Neural crest cell (in vitro differentiated cells): ENCODE results near the gene FARP2. TPM values are rescaled to one million over a fixed set of nuclear protein-coding genes. Genes with fewer than 3 reads are reported as not detected.
A peak's percentile ranks its signal among the peaks of the same experiment; 100 is the strongest.

ENCODE experiments used
- DNase-seq: peaks from one replicate; pipeline ENCODE4 v3.0.0; 2021; ENCODE audit warnings: low read depth, mixed read lengths, low spot score
- H3K27ac Mint-ChIP-seq: one replicate; pipeline ENCODE4 v1.8.0; 2021; ENCODE audit warnings: mild to moderate bottlenecking, mixed read lengths; ENCODE audit not compliant: unreplicated experiment
- H3K27me3 Mint-ChIP-seq: 2 replicates; pipeline ENCODE4 v1.8.0; 2021; ENCODE audit warnings: low read depth, mild to moderate bottlenecking, mixed read lengths
- H3K36me3 Mint-ChIP-seq: 2 replicates; pipeline ENCODE4 v1.8.0; 2021; ENCODE audit warnings: low read depth, mild to moderate bottlenecking, mixed read lengths
- H3K4me1 Mint-ChIP-seq: 2 replicates; pipeline ENCODE4 v1.8.0; 2021; ENCODE audit warnings: mixed read lengths
- H3K4me3 Mint-ChIP-seq: one replicate; pipeline ENCODE4 v1.8.0; 2021; ENCODE audit warnings: mild to moderate bottlenecking, mixed read lengths
- H3K9me3 Mint-ChIP-seq: 2 replicates; pipeline ENCODE4 v1.8.0; 2021; ENCODE audit warnings: mixed read lengths
- CTCF ChIP-seq: fragments of 200-600 bp; sonication (generic); conservative IDR thresholded peaks from 2 replicates; pipeline ENCODE4 v1.5.0; 2021; ENCODE audit warnings: antibody characterized with exemption, mild to moderate bottlenecking
- total RNA-seq: library from RNA; stranded (reverse); gene quantifications from 2 replicates; pipeline ENCODE4 v1.2.1, GENCODE V29; 2021

FARP2 gene
- total RNA-seq, 1 donor from 2014 or later: 36.1 TPM

GRCh38 chr2:241460631-241461030, 104.5 kb downstream of the FARP2 start:
- H3K27me3 Mint-ChIP-seq: no peaks in the 10 kb centered on the region
- no peaks in the 10 kb centered on the region for H3K36me3 Mint-ChIP-seq
- TF ChIP-seq CTCF: no peak
- H3K9me3 Mint-ChIP-seq: no peaks in the 10 kb centered on the region
- no peak for DNase-seq
- H3K27ac Mint-ChIP-seq: no peak overlapping the region
- H3K4me3 Mint-ChIP-seq: no peak overlapping the region
- H3K4me1 Mint-ChIP-seq: peaks cover 17% of the 10 kb centered on the region

GRCh38 chr2:241461693-241462677, 105.9 kb downstream of the FARP2 start:
- no peak overlapping the region for H3K4me3 Mint-ChIP-seq
- H3K27ac Mint-ChIP-seq: peak overlapping the region; percentile 78
- H3K27me3 Mint-ChIP-seq: no peaks in the 10 kb centered on the region

GRCh38 chr2:241463276-241464135, 107.4 kb downstream of the FARP2 start:
- no peak for TF ChIP-seq CTCF
- no peaks in the 10 kb centered on the region for H3K36me3 Mint-ChIP-seq
- H3K4me3 Mint-ChIP-seq: peak overlapping the region; percentile 6
- peaks cover 17% of the 10 kb centered on the region for H3K4me1 Mint-ChIP-seq
- no peaks in the 10 kb centered on the region for H3K9me3 Mint-ChIP-seq
- no peak overlapping the region for H3K27ac Mint-ChIP-seq
- no peak for DNase-seq
- no peaks in the 10 kb centered on the region for H3K27me3 Mint-ChIP-seq

More at GRCh38 chr2:241461693-241462677, 105.9 kb downstream of the FARP2 start:
- no peak for TF ChIP-seq CTCF
- no peaks in the 10 kb centered on the region for H3K36me3 Mint-ChIP-seq
- H3K9me3 Mint-ChIP-seq: no peaks in the 10 kb centered on the region
- DNase-seq: no peak
- peaks cover 17% of the 10 kb centered on the region for H3K4me1 Mint-ChIP-seq

GRCh38 chr2:241465543-241465942, 109.5 kb downstream of the FARP2 start:
- Mint-ChIP-seq H3K27ac (no peak overlapping the region), H3K36me3 (no peaks in the 10 kb centered on the region), H3K9me3 (no peaks in the 10 kb centered on the region), H3K27me3 (no peaks in the 10 kb centered on the region), H3K4me3 (no peak overlapping the region), H3K4me1 (peaks cover 17% of the 10 kb centered on the region)
- DNase-seq: no peak
- no peak for TF ChIP-seq CTCF

GRCh38 chr2:241466230-241466629, 110.1 kb downstream of the FARP2 start:
- no peaks in the 10 kb centered on the region for H3K36me3 Mint-ChIP-seq
- no peaks in the 10 kb centered on the region for H3K27me3 Mint-ChIP-seq
- no peak for TF ChIP-seq CTCF
- H3K27ac Mint-ChIP-seq: no peak overlapping the region
- no peak for DNase-seq
- H3K4me1 Mint-ChIP-seq: peaks cover 17% of the 10 kb centered on the region
- no peaks in the 10 kb centered on the region for H3K9me3 Mint-ChIP-seq
- H3K4me3 Mint-ChIP-seq: no peak overlapping the region
